Lower leg skin (tissue), 3 donors: ENCODE data around the gene ARMC12.

Experiments
- POLR2A ChIP-seq, 2 donors: fragments of 450-650 bp; IDR thresholded peaks; one replicate each; pipeline ENCODE4 v1.6.1; 2016 to 2017; ENCODE audit warnings: antibody characterized with exemption in 2 of 2, mild to moderate bottlenecking in 1 of 2, moderate library complexity in 1 of 2
- TF ChIP-seq, protein P1 (sequence below), 3 donors: fragments of 450-650 bp; IDR thresholded peaks; one replicate each; pipeline ENCODE4 v1.5.1; 2016; ENCODE audit warnings: antibody characterized with exemption in 3 of 3, mild to moderate bottlenecking in 3 of 3, moderate library complexity in 2 of 3

GRCh38 chr6:35736253-35736894 lies 458 bp upstream of the ARMC12 start:
- TF ChIP-seq, protein P1, sequence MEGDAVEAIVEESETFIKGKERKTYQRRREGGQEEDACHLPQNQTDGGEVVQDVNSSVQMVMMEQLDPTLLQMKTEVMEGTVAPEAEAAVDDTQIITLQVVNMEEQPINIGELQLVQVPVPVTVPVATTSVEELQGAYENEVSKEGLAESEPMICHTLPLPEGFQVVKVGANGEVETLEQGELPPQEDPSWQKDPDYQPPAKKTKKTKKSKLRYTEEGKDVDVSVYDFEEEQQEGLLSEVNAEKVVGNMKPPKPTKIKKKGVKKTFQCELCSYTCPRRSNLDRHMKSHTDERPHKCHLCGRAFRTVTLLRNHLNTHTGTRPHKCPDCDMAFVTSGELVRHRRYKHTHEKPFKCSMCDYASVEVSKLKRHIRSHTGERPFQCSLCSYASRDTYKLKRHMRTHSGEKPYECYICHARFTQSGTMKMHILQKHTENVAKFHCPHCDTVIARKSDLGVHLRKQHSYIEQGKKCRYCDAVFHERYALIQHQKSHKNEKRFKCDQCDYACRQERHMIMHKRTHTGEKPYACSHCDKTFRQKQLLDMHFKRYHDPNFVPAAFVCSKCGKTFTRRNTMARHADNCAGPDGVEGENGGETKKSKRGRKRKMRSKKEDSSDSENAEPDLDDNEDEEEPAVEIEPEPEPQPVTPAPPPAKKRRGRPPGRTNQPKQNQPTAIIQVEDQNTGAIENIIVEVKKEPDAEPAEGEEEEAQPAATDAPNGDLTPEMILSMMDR (IDR thresholded peaks at IDR 0.05) = peak in 1 of 3 donors; percentile 18
- no peak for TF ChIP-seq POLR2A (IDR thresholded peaks at IDR 0.05)
